Loucy (cell line): ENCODE results near the gene PRR18.

ENCODE experiments used
- H2AFZ ChIP-seq: fragments of 200-600 bp; sonication (generic); 2 replicates; pipeline ENCODE4 v1.6.0; 2016; ENCODE audit warnings: antibody characterized with exemption, mild to moderate bottlenecking, low read length, moderate library complexity
- H3F3A ChIP-seq: fragments of 200-600 bp; 2 replicates; pipeline ENCODE4 v1.6.0; 2016; ENCODE audit warnings: antibody characterized with exemption, low read depth, mild to moderate bottlenecking
- H3K27me3 ChIP-seq: fragments of 200-600 bp; sonication (generic); 2 replicates; pipeline ENCODE4 v1.6.1; 2014; ENCODE audit warnings: low read length, mild to moderate bottlenecking; ENCODE audit not compliant: insufficient read depth, poor library complexity, severe bottlenecking
- H3K36me3 ChIP-seq: fragments of 200-600 bp; sonication (generic); 2 replicates; pipeline ENCODE4 v1.6.1; 2016; ENCODE audit warnings: low read length; ENCODE audit not compliant: insufficient read depth
- H3K4me1 ChIP-seq: fragments of 200-600 bp; sonication (generic); 2 replicates; pipeline ENCODE4 v1.5.1; 2014; ENCODE audit warnings: low read length, mild to moderate bottlenecking; ENCODE audit not compliant: insufficient read depth, poor library complexity, severe bottlenecking
- H3K4me2 ChIP-seq: fragments of 200-600 bp; sonication (generic); 2 replicates; pipeline ENCODE4 v1.6.0; 2014; ENCODE audit warnings: antibody characterized with exemption, low read length, low read depth, mild to moderate bottlenecking; ENCODE audit not compliant: poor library complexity, severe bottlenecking
- H3K4me3 ChIP-seq: fragments of 200-600 bp; sonication (generic); 2 replicates; pipeline ENCODE4 v1.5.1; 2014; ENCODE audit warnings: low read length, mild to moderate bottlenecking, mixed read lengths; ENCODE audit not compliant: poor library complexity, severe bottlenecking
- H3K79me2 ChIP-seq: fragments of 200-600 bp; sonication (generic); 2 replicates; pipeline ENCODE4 v1.6.1; 2014; ENCODE audit warnings: low read length; ENCODE audit not compliant: insufficient read depth
- H3K9ac ChIP-seq: fragments of 200-600 bp; sonication (generic); 2 replicates; pipeline ENCODE4 v1.6.0; 2014; ENCODE audit warnings: mild to moderate bottlenecking, low read depth, low read length, moderate library complexity; ENCODE audit not compliant: poor library complexity, severe bottlenecking
- H3K9me2 ChIP-seq: fragments of 200-600 bp; sonication (generic); replicated peaks from 2 replicates; pipeline ENCODE4 v1.6.1; 2016; ENCODE audit warnings: low read depth, low read length, mixed read lengths
- H3K9me3 ChIP-seq: fragments of 200-600 bp; sonication (generic); 2 replicates; pipeline ENCODE4 v1.6.1; 2014; ENCODE audit warnings: mild to moderate bottlenecking, antibody characterized with exemption, low read length, low read depth; ENCODE audit not compliant: insufficient read depth
- H4K20me1 ChIP-seq: fragments of 200-600 bp; sonication (generic); 2 replicates; pipeline ENCODE4 v1.6.0; 2014; ENCODE audit warnings: antibody characterized with exemption, low read length, mild to moderate bottlenecking; ENCODE audit not compliant: insufficient read depth, poor library complexity, severe bottlenecking
- EZH2phosphoT487 ChIP-seq: fragments of 200-600 bp; IDR thresholded peaks from 2 replicates; pipeline ENCODE4 v1.6.1; 2018; ENCODE audit warnings: antibody characterized with exemption, mild to moderate bottlenecking, moderate library complexity, borderline replicate concordance
- TF ChIP-seq, protein P1 (sequence below): fragments of 200-600 bp; sonication (generic); conservative IDR thresholded peaks from 2 replicates; pipeline ENCODE4 v1.5.1; 2014; ENCODE audit warnings: mild to moderate bottlenecking, antibody characterized with exemption, low read length

Gene PRR18

DNA sequence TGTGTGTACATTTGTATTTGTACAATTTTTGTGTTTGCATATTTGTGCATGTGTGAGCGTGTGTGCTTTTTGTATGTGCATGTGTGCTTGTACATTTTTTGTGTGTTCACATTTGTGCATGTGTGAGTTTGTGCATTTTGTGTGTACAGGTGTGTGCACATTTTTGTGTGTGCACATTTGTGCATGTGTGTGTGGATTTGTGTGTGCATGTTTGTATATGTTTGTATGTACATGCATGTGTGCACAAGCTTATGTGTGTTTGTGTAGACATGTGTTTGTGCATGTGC, 28.9 kb downstream of the PRR18 start:
- Histone ChIP-seq H3K9me2 (no peaks in the 10 kb centered on the region), H2AFZ (no peak overlapping the region), H3K79me2 (no peaks in the 10 kb centered on the region), H3K27me3 (no peaks in the 10 kb centered on the region), H3F3A (no peaks in the 10 kb centered on the region), H3K9ac (no peak overlapping the region), H3K36me3 (no peaks in the 10 kb centered on the region), H3K4me3 (no peak overlapping the region), H4K20me1 (no peaks in the 10 kb centered on the region), H3K9me3 (no peaks in the 10 kb centered on the region), H3K4me2 (no peak overlapping the region), H3K4me1 (peaks cover 12% of the 10 kb centered on the region)
- TF ChIP-seq, protein P1, sequence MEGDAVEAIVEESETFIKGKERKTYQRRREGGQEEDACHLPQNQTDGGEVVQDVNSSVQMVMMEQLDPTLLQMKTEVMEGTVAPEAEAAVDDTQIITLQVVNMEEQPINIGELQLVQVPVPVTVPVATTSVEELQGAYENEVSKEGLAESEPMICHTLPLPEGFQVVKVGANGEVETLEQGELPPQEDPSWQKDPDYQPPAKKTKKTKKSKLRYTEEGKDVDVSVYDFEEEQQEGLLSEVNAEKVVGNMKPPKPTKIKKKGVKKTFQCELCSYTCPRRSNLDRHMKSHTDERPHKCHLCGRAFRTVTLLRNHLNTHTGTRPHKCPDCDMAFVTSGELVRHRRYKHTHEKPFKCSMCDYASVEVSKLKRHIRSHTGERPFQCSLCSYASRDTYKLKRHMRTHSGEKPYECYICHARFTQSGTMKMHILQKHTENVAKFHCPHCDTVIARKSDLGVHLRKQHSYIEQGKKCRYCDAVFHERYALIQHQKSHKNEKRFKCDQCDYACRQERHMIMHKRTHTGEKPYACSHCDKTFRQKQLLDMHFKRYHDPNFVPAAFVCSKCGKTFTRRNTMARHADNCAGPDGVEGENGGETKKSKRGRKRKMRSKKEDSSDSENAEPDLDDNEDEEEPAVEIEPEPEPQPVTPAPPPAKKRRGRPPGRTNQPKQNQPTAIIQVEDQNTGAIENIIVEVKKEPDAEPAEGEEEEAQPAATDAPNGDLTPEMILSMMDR = no peak
- TF ChIP-seq EZH2phosphoT487 = no peak

DNA sequence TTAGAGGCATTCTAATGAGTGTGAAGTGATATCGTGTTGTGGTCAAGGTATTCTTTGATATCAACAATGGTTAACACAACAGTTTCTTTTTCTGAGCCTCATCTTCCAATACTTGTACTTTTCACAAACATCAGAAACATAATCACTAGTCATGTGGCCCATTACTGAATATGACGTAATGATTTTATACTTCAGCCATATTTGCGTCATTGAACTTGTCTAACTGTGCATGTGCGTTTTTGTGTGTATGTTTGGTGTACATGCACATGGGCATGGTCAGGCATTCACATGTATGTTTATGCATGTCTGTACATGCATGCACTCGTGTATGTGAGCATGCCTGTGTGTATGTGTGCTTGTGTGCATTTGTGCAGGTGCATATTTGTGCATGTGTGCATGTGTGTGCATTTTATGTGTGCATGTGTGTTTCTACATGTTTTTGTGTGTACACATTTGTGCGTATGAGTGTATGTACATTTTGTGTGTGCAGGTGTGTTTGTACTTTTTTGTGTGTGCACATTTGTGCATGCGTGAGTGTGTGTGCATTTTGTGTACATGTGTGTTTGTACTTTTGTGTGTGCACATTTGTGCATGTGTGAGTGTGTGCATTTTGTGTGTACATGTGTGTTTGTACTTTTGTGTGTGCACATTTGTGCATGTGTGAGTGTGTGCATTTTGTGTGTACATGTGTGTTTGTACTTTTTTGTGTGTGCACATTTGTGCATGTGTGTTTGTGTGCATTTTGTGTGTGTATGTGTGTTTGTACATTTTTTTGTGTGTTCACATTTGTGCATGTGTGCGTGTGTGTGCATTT, 29.4 kb downstream of the PRR18 start:
- no peaks in the 10 kb centered on the region for H3K27me3 ChIP-seq
- no peaks in the 10 kb centered on the region for H3K9me2 ChIP-seq
- no peaks in the 10 kb centered on the region for H4K20me1 ChIP-seq
- H3K9me3 ChIP-seq = no peaks in the 10 kb centered on the region
- H3K79me2 ChIP-seq = no peaks in the 10 kb centered on the region
- H3K4me1 ChIP-seq = peaks cover 15% of the 10 kb centered on the region
- no peaks in the 10 kb centered on the region for H3K36me3 ChIP-seq
- no peak overlapping the region for H2AFZ ChIP-seq
- H3F3A ChIP-seq = no peaks in the 10 kb centered on the region; the same call in 1 of the 2 replicates
- TF ChIP-seq, protein P1 = no peak
- no peak for TF ChIP-seq EZH2phosphoT487
- H3K4me2 ChIP-seq = no peak overlapping the region
- H3K9ac ChIP-seq = no peak overlapping the region
- H3K4me3 ChIP-seq = no peak overlapping the region

DNA sequence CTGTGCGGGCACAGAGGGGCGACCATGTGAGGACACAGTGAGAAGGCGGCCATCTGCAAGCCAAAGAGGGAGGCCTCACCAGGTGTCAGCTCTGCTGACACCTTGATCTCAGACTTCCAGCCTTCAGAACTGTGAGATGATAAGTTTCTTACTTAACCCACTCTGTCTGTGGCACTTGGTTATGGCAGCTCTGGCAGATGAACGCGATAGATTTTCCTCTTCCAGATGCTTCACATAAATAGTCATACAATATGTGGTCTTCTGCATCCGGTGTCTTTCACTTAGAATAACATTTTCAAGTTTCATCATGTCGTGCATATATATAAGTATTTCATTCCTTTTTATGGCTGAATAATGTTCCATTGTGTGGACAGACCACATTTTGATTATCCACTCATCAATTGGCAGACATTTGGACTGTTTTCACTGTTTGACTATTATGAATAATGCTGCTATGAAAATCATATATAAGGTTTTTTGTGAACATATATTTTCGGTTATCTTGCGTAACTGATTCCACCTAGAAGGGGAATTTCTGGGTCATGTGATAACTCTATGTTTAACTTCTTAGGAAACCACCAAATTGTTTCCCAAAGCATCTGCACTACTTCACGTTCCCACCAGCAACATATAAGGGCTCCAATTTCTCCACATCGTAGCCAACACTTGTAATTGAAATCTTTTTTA, 30.2 kb downstream of the PRR18 start:
- no peaks in the 10 kb centered on the region; the same call in 1 of the 2 replicates for H3F3A ChIP-seq
- no peak overlapping the region for H3K9ac ChIP-seq
- peaks cover 15% of the 10 kb centered on the region for H3K4me1 ChIP-seq
- TF ChIP-seq, protein P1 = no peak
- no peak for TF ChIP-seq EZH2phosphoT487
- no peak overlapping the region for H2AFZ ChIP-seq
- H3K9me3 ChIP-seq = no peaks in the 10 kb centered on the region
- H3K27me3 ChIP-seq = no peaks in the 10 kb centered on the region
- H4K20me1 ChIP-seq = no peaks in the 10 kb centered on the region
- H3K9me2 ChIP-seq = no peaks in the 10 kb centered on the region
- no peak overlapping the region for H3K4me2 ChIP-seq
- no peak overlapping the region for H3K4me3 ChIP-seq
- no peaks in the 10 kb centered on the region for H3K79me2 ChIP-seq
- no peaks in the 10 kb centered on the region for H3K36me3 ChIP-seq
